GM13977 (cell line): ENCODE data around the gene EFNA3.

Experiments
- DNase-seq: peaks from one replicate; pipeline ENCODE4 v3.0.0; 2012; ENCODE audit warnings: low spot score
- CTCF ChIP-seq: IDR thresholded peaks from 2 replicates; pipeline ENCODE4 v1.5.1; 2012; ENCODE audit warnings: mild to moderate bottlenecking, control low read depth; ENCODE audit not compliant: insufficient read depth; ENCODE audit errors: extremely low read depth, missing control alignments
- in situ Hi-C: fragments of 300-500 bp; cut with MboI; formaldehyde crosslinking; loops from one replicate; pipeline ENCODE4 v1.12.0; 2022; ENCODE audit warnings: low sequenced_read_pairs, low pct_unique_long_range_greater_than_20kb, mixed read lengths, inconsistent platforms; ENCODE audit not compliant: unreplicated experiment

The EFNA3 gene

GRCh38 chr1:155048449-155049334 lies 29.9 kb upstream of the EFNA3 start:
- no peak for TF ChIP-seq CTCF
- in situ Hi-C loops, result no loop called here
- no peak for DNase-seq

- no peak for DNase-seq
- in situ Hi-C loops, result loop anchor here (25.0 kb wide), 1 partner anchor 388 kb away; no protein-coding TSS in a partner anchor
- no peak for TF ChIP-seq CTCF
Measured at GRCh38 chr1:155049651-155050559, 28.7 kb upstream of the EFNA3 start.

- in situ Hi-C loops, result loop anchor here (25.0 kb wide), 1 partner anchor 388 kb away; no protein-coding TSS in a partner anchor
- DNase-seq, result peak; percentile 99
- peak; percentile 98 for TF ChIP-seq CTCF
Measured at GRCh38 chr1:155050560-155051341, 27.9 kb upstream of the EFNA3 start, which contains the start of gene ADAM15. Gene ADAM15 (plus strand): TSS chr1:155051316. CDS start chr1:155051387, 71 bp downstream.

- TF ChIP-seq CTCF, result peak; percentile 4
- DNase-seq, result no peak
- in situ Hi-C loops, result loop anchor here (25.0 kb wide), 1 partner anchor 389 kb away; no protein-coding TSS in a partner anchor
Measured at GRCh38 chr1:155051342-155051776, 27.3 kb upstream of the EFNA3 start.

GRCh38 chr1:155051777-155052398 lies 26.7 kb upstream of the EFNA3 start:
- no peak for TF ChIP-seq CTCF
- in situ Hi-C loops, result loop anchor here (25.0 kb wide), 1 partner anchor 390 kb away; no protein-coding TSS in a partner anchor
- DNase-seq, result peak; percentile 67
